ENCODE measurements around the gene UBA1. TPM values are rescaled to one million over a fixed set of nuclear protein-coding genes. Genes with fewer than 3 reads are reported as not detected.

Gene UBA1
- total RNA-seq, 1 donor from 2014 or later: 235 TPM

- intact Hi-C loops (cut with micrococcal nuclease): no loop called here
- Mint-ChIP-seq H3K4me3 (no peak overlapping the region), H3K4me1 (no peaks in the 10 kb centered on the region), H3K27me3 (no peaks in the 10 kb centered on the region), H3K27ac (no peak overlapping the region), H3K9me3 (no peaks in the 10 kb centered on the region), H3K36me3 (ENCODE audit: low read depth) (peaks cover 80% of the 10 kb centered on the region)
- DNase-seq (no peak), ATAC-seq (ENCODE audit: low read depth) (no peak)
- CTCF ChIA-PET: no interaction called here
- POLR2A ChIA-PET: no interaction called here
- no peak for TF ChIP-seq CTCF (IDR thresholded peaks at IDR 0.05)
Observed at GRCh38 chrX:47206316-47206715, 12.7 kb downstream of the UBA1 start.

GRCh38 chrX:47208108-47208507 is 14.5 kb downstream of the UBA1 start:
- Mint-ChIP-seq H3K36me3 (ENCODE audit: low read depth) (peaks cover 81% of the 10 kb centered on the region), H3K9me3 (no peaks in the 10 kb centered on the region), H3K27ac (no peak overlapping the region), H3K4me1 (no peaks in the 10 kb centered on the region), H3K27me3 (no peaks in the 10 kb centered on the region), H3K4me3 (no peak overlapping the region)
- no peak for DNase-seq
- ChIA-PET CTCF (no interaction called here), POLR2A (no interaction called here)
- TF ChIP-seq CTCF (IDR thresholded peaks at IDR 0.05): no peak
- ATAC-seq (ENCODE audit: low read depth): no peak
- intact Hi-C loops (cut with micrococcal nuclease): no loop called here

- no peak for TF ChIP-seq CTCF (IDR thresholded peaks at IDR 0.05)
- ATAC-seq (ENCODE audit: low read depth) (no peak), DNase-seq (no peak)
- Mint-ChIP-seq H3K36me3 (ENCODE audit: low read depth) (peaks cover 84% of the 10 kb centered on the region), H3K9me3 (no peaks in the 10 kb centered on the region), H3K27me3 (no peaks in the 10 kb centered on the region), H3K4me3 (no peak overlapping the region), H3K4me1 (no peaks in the 10 kb centered on the region), H3K27ac (no peak overlapping the region)
- intact Hi-C loops (cut with micrococcal nuclease): no loop called here
- ChIA-PET CTCF (no interaction called here), POLR2A (no interaction called here)
Observed at GRCh38 chrX:47209508-47210238, 16.0 kb downstream of the UBA1 start.

- ATAC-seq (ENCODE audit: low read depth) (no peak), DNase-seq (no peak)
- Mint-ChIP-seq H3K27me3 (no peaks in the 10 kb centered on the region), H3K27ac (no peak overlapping the region), H3K36me3 (ENCODE audit: low read depth) (peaks cover 85% of the 10 kb centered on the region), H3K4me1 (no peaks in the 10 kb centered on the region), H3K4me3 (no peak overlapping the region), H3K9me3 (no peaks in the 10 kb centered on the region)
- no peak for TF ChIP-seq CTCF (IDR thresholded peaks at IDR 0.05)
- intact Hi-C loops (cut with micrococcal nuclease): no loop called here
- ChIA-PET POLR2A (no interaction called here), CTCF (no interaction called here)
Observed at GRCh38 chrX:47210661-47211425, 17.2 kb downstream of the UBA1 start.

GRCh38 chrX:47212381-47213293 is 19.0 kb downstream of the UBA1 start:
- intact Hi-C loops (cut with micrococcal nuclease): no loop called here
- no peak for TF ChIP-seq CTCF (IDR thresholded peaks at IDR 0.05)
- Mint-ChIP-seq H3K27me3 (no peaks in the 10 kb centered on the region), H3K4me1 (peaks cover 15% of the 10 kb centered on the region), H3K4me3 (no peak overlapping the region), H3K27ac (no peak overlapping the region), H3K36me3 (ENCODE audit: low read depth) (peaks cover 78% of the 10 kb centered on the region), H3K9me3 (no peaks in the 10 kb centered on the region)
- ATAC-seq (ENCODE audit: low read depth) (no peak), DNase-seq (no peak)
- ChIA-PET POLR2A (no interaction called here), CTCF (no interaction called here)

All from activated B cell treated with CpG ODN at 0.5 μM for 24 hours (primary cell).